ENCODE results near the gene SH3GLB1.

Gene SH3GLB1

DNA sequence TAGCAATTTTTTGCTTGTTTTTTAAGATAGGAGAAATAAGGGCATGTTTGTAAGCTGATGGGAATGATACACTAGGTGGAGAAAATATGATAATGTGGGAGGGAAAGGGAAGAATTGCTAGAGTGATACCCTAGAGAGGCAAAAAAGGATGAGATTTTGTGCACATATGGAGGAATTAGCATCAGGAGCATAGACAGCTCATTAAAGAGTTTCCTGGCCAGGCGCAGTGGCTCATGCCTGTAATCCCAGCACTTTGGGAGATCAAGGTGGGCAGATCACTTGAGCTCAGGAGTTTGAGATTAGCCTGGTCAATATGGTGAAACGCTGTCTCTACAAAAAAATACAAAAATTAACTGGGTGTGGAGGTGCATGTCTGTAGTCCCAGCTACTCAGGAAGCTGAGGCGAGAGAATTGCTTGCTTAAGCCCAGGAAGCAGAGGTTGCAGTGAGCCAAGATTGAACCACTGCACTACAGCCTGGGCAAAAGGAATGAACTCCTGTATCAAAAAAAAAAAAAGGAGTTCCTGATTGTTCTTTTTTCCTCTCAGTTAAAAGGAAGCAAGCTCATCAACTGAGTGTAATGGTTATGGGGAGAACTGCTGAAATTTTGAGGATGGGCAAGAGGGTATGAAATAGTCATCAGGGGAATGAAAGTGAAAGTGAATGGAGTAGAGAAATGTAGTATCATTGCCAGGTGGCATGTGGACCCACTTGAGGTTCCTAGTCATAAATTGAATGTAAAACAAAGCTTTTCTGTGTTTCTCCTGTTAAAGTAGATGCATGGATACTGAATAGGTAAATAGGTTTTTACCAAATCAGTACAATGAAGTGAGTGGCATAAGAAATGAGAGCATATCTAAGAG, 35.5 kb downstream of the SH3GLB1 start:
- FAIRE-seq = no peak

GRCh38 chr1:86741947-86742572, 37.7 kb downstream of the SH3GLB1 start:
- peak; percentile 72 for FAIRE-seq

DNA sequence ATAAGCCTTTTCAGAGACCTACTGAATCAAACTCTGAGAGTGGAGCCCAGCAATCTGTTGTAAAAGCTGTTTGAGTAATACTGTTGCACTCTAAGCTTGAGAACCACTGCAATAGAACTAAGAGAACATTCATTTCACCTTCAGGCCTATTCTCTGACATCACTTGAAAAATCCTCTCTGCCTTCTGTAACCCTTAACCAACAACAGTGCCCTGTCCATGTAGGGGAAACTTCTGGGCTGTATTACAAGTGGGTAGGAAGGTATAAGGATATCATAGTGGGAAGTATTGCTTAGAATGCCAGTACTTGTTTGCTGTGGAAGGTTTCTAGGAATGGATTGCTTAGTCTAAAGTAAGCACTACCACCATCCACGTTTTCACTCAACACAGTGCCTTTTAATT, 42.9 kb downstream of the SH3GLB1 start:
- FAIRE-seq = no peak

DNA sequence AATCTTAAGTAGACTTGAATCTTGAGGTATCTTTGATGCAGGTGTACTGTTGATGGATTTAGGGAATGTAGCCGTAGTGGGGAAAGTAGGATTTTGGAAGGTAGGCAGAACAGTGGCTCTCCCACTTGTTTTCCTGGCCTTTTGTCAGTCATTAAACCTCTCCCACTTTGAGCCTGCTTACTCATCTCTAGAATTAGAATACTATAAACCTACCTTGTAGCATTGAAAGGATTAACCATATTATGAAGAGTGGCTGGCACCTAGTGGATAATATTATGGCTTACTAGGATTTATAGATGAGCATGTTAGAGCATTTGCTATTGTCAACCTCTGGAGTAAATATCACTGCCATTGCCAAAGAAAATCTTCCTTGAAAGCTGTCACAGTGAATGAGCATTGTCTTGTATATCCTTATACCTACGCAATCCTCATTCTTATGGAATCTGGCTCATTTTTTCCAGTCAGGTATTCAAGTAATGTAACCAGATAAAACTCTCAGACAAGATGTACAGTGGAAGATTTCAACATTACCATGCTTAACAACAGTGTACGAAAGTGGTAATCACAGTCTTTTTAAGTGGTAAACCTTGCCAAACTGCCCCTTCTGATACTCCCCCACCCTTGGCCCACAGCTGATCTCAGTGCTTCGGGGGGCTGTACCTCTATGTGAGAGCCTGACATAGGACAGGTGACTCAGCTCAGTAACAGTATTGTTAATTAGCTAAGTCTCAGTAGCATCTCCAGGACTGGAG, 44.4 kb downstream of the SH3GLB1 start:
- no peak for FAIRE-seq

- FAIRE-seq = no peak
Measured at GRCh38 chr1:86750076-86750475, 45.7 kb downstream of the SH3GLB1 start.

DNA sequence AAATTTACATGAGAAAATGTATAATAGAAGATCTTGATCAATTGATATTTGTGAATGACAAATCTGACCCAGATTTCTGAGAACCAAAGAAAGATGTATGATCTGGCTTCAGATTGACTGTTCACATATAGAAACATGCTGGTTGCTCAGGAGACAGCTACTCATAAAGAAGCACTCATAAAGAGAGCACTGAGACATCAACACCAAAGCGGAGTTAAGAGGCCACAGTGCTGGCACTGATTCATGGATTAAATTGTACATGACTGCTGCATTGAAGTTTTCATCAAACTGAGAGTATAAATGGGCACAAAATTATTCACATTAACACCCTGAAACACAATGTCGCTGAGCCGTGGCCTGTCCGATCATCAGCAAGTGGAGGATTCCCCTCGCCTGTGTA, 46.2 kb downstream of the SH3GLB1 start:
- FAIRE-seq = no peak

- FAIRE-seq = no peak
Measured at GRCh38 chr1:86751923-86752322, 47.5 kb downstream of the SH3GLB1 start.

- no peak for FAIRE-seq
Measured at GRCh38 chr1:86753700-86754099, 49.3 kb downstream of the SH3GLB1 start.

DNA sequence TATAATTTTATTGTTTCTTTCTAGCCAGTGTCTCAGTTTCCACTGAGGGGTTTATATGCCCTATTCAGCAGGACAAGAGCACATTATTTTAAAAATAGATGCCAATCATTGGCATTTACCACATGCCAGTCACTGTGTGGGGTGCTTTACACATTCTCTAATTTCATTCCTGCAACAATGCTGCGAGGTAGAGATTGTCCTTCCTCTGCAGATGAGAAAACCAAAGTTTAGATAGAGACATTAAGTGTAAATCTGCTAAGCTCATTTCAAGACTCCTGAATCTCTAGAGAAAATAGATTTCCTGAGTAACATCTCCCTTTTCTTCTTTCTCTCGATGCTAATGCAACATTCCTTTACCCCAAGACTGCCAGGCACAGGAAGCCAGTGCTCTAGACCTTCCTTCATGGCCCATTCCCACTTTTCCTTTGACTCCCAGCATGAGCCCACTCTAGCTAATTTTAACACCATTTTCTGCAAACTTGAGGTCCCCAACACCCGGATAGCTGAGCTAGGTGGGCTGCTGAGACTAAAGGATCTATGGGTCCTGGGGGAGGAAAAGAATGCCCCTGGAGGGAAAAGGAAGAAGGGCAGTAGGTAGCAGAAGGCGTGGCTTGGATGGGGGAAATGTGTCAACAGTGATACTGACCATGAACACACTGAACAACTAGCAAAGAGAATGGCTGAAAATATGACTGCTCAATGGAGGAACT, 50.0 kb downstream of the SH3GLB1 start:
- no peak for FAIRE-seq

DNA sequence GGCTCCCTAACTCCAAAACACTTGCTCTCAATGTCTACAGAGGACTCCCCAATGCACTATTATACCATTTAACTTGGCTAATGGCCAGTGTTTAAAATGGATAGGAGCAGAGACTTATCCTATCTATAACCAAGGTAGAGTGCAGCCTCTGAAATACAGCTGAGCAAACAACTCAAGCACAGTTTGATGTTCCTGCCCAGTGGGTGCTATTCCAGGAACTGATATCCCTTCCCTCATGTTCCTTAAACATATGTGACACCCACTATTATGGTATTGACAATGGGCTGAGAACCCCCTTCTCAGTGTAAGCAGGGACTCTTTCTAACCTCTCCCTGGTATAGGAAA, 51.7 kb downstream of the SH3GLB1 start:
- no peak for FAIRE-seq

GRCh38 chr1:86757272-86757984, 53.1 kb downstream of the SH3GLB1 start:
- no peak for FAIRE-seq

GRCh38 chr1:86758570-86758969, 54.2 kb downstream of the SH3GLB1 start:
- FAIRE-seq = no peak

DNA sequence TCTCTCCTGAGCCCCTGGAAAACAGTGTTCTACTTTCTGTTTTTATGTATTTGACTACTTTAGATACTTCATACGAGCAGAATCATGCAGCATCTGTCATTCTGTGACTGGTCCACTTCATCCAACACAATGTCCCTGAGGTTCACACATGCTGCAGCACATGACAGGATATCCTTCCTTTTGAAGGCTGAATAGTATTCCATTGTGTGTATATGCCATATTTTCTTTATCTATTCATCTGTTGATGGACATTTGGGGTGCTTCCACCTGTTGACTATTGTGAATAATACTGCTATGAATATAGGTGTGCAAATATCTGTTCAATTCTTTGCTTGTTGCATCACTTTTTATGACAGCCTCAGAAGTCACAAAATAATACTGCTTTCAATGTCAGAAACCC, 55.8 kb downstream of the SH3GLB1 start:
- FAIRE-seq = no peak

DNA sequence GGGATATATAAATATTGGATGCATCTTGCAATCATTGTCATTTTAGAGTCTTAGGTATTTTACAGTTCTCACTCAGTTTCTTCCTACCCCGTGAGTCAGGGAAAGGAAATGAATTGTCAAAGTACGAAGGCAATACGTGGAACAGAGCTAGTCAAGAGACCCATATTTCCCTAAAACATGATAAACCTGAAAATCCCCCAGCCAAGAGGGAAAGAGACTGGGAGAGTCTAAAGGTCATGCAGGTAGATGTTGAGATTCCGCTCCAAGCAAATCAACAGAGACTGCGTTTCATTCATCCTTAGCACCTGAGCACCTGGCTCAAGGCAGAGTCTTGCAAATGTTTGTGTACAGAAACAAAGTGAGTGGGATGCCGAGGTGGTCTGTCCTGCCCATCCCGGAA, 58.0 kb downstream of the SH3GLB1 start:
- no peak for FAIRE-seq

DNA sequence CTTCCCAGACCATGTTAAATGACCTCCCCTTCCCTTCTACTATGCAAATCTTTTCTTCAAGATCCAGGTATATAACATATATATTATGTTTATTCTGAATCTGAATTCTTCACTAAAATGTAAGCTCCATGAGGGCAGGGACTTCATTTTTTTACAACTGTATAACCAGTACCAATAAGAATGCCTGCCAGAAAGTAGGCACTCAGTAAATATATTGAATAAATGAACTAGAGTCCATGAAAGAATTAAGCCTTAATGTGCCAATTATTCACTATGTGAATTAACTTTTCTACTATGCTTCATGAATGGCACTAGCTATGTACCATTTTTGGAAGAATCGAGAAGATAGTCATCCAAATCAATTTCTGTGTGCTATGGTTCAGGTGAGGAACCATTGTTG, 60.1 kb downstream of the SH3GLB1 start:
- no peak for FAIRE-seq

DNA sequence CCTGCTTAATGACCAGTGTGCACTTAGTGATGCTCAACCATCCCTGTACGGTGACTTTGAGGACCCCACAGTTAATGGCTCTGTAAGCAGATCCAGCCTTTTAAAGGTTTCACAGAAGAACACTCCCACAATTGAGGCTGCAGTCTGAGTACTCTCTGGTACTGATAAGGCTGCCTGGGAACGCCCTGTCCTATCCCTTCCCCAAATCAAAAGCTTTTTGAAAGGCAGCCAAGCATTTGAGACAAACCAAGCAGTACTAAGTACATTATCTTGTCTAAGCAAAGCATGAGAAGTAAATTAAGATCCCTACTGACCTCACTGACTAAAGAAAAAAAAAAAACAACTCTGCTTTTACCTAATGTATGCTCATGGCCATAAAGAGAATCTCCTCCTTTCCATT, 60.7 kb downstream of the SH3GLB1 start:
- no peak for FAIRE-seq

GRCh38 chr1:86765674-86766073, 61.3 kb downstream of the SH3GLB1 start:
- no peak for FAIRE-seq

GRCh38 chr1:86768554-86768953, 64.2 kb downstream of the SH3GLB1 start:
- FAIRE-seq = no peak

DNA sequence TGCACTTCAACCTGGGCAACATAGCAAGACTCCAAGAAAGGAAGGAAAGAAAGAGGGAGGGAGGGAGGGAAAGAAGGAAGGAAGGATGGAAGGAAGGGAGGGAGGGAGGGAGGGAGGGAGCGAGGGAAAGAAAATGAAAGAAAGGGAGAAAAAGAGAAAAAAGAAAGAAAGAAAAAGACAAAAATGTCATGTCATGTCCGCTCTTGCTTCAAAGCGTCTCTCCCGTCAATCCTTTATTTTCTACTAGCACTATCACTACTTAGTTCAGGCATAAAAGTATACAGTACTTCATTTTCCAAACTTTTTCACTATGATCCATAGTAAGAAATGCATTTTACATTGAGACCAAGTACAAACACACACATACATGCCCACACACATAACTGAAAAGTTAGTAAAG, 64.7 kb downstream of the SH3GLB1 start:
- FAIRE-seq = no peak

DNA sequence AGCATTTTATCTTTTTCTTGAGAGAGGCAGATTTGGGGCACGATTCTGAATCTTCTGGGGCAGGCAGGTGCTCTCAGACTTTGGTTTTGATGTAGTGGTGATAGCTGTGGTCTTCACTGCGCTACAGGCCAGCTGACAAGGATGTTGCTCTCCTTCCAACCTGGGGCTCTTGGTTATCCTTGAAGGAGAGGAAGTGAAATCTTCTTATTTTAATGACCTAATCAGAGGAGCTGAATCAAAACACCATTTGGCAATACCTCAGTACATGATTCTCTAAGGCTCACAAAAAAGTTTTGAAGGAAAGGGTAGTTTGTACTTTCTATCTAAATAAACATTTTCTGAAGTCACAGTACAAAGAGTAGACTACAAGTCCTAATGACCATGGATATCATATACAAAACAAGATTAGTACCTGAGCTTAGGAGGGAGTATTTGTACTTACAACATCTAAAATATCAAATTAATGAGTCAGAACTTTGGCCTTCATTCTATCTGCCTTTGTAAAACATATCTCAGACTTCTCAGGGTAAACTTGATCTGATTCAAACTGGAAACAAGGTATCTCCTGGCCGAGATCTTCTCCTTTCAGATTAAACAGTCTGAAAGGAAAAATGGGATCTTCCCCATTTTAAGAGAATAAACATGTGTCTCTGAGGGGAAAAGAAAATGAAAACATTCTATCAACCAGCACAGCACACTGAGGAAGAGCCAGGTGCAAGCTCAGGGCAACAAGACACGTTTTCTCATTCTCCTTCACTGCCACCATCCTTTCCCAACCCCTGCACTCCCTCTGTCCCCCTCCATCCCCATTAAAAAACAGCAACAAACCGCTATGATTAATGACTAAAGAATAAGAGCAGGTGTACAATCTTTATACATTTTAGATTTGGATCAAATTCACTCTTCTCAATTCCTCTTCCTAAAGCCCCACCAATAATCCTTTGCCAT, 69.2 kb downstream of the SH3GLB1 start:
- no peak for FAIRE-seq

All from endometrium (tissue), 2 donors.